ENCODE results near the gene NSRP1. TPM values are rescaled to one million over a fixed set of nuclear protein-coding genes. Genes with fewer than 3 reads are reported as not detected.

The NSRP1 gene
- total and polyA plus RNA-seq, 10 donors = 15.5 to 39.8 (median 27.9) TPM

DNA sequence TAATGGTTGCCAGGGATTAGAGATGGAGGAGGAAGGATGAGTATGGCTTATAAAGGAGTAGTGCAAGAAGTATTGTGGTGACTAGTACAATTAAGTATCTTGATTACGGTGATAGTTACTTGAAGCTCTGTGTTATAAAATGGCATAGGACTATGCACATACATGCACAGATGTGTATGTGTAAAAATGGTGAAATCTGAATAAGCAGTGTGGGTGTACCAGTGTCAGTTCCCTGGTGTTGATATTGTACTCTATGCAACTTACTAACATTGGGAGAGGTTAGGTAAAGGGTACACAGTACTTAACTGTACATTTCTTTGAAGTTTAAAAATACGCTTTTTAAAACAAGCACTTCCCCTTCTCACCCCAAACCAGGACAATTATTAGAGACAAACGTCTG, 48.5 kb downstream of the NSRP1 start:
- H3K4me1 ChIP-seq = peaks cover 0 to 20% (median 0%) of the 10 kb centered on the region in 6 donors
- H3K36me3 ChIP-seq = peaks cover 0 to 61% (median 8%) of the 10 kb centered on the region in 6 donors
- H3K27ac ChIP-seq = no peak overlapping the region
- peaks cover 0 to 7% (median 5%) of the 10 kb centered on the region in 8 donors for H3K9me3 ChIP-seq
- DNase-seq = no peak
- H3K27me3 ChIP-seq (replicated peaks in 1 of 7) = no peaks in the 10 kb centered on the region
- WGBS, 5 donors = 69 to 83% (median 78%) methylated on average over 3 of the region's 3 CpGs
- TF ChIP-seq, protein P1, sequence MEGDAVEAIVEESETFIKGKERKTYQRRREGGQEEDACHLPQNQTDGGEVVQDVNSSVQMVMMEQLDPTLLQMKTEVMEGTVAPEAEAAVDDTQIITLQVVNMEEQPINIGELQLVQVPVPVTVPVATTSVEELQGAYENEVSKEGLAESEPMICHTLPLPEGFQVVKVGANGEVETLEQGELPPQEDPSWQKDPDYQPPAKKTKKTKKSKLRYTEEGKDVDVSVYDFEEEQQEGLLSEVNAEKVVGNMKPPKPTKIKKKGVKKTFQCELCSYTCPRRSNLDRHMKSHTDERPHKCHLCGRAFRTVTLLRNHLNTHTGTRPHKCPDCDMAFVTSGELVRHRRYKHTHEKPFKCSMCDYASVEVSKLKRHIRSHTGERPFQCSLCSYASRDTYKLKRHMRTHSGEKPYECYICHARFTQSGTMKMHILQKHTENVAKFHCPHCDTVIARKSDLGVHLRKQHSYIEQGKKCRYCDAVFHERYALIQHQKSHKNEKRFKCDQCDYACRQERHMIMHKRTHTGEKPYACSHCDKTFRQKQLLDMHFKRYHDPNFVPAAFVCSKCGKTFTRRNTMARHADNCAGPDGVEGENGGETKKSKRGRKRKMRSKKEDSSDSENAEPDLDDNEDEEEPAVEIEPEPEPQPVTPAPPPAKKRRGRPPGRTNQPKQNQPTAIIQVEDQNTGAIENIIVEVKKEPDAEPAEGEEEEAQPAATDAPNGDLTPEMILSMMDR (IDR thresholded peaks at IDR 0.05 in 8 of 11, conservative IDR thresholded peaks at IDR 0.05 in 3 of 11) = no peak
- no peak for TF ChIP-seq POLR2AphosphoS5 (IDR thresholded peaks at IDR 0.05)
- TF ChIP-seq POLR2A (IDR thresholded peaks at IDR 0.05) = no peak
- intact Hi-C loops (cut with DNase I; ENCODE audit: low total_unique reads) = no loop called here
- no peak overlapping the region for H3K4me3 ChIP-seq

DNA sequence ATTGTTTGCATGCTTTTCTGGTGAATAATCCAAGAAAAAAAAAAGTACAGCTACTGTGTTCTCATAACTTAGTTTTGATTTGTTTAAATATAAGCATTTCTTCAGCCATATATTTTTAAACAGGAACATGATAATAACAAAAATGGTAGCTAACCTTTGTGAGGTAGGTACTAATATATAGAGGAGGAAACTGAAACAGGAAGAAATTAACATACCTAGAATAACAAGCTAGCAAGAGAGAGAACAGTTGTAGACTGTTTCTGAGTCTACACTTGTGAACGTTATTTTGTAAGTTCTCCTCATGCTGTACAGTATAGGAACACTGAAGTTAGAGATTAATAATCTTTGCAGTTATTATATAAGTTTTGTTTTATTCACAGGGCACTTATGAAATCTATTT, 49.3 kb downstream of the NSRP1 start:
- WGBS, 5 donors = 35 to 62% (median 55%) methylated on average over 1 of the region's 1 CpG
- H3K4me1 ChIP-seq = peaks cover 0 to 20% (median 0%) of the 10 kb centered on the region in 6 donors
- TF ChIP-seq POLR2AphosphoS5 (IDR thresholded peaks at IDR 0.05) (no peak), POLR2A (IDR thresholded peaks at IDR 0.05) (no peak)
- TF ChIP-seq, protein P1 (IDR thresholded peaks at IDR 0.05 in 8 of 11, conservative IDR thresholded peaks at IDR 0.05 in 3 of 11) = no peak
- peaks cover 0 to 58% (median 8%) of the 10 kb centered on the region in 6 donors for H3K36me3 ChIP-seq
- no peak overlapping the region for H3K27ac ChIP-seq
- no peak for DNase-seq
- H3K4me3 ChIP-seq = no peak overlapping the region
- intact Hi-C loops (cut with DNase I; ENCODE audit: low total_unique reads) = no loop called here
- no peaks in the 10 kb centered on the region for H3K9me3 ChIP-seq
- no peaks in the 10 kb centered on the region for H3K27me3 ChIP-seq (replicated peaks in 1 of 7)

- Histone ChIP-seq H3K4me3 (no peak overlapping the region), H3K4me1 (peaks cover 0 to 12% (median 0%) of the 10 kb centered on the region in 6 donors), H3K36me3 (peaks cover 2 to 61% (median 15%) of the 10 kb centered on the region in 6 donors), H3K9me3 (no peaks in the 10 kb centered on the region), H3K27ac (no peak overlapping the region), H3K27me3 (replicated peaks in 1 of 7) (no peaks in the 10 kb centered on the region)
- TF ChIP-seq POLR2AphosphoS5 (IDR thresholded peaks at IDR 0.05) (no peak), POLR2A (IDR thresholded peaks at IDR 0.05) (no peak)
- TF ChIP-seq, protein P1 (IDR thresholded peaks at IDR 0.05 in 8 of 11, conservative IDR thresholded peaks at IDR 0.05 in 3 of 11) = no peak
- no peak for DNase-seq
- intact Hi-C loops (cut with DNase I; ENCODE audit: low total_unique reads) = no loop called here
Observed at GRCh38 chr17:30170415-30170987, 53.9 kb downstream of the NSRP1 start.

- TF ChIP-seq POLR2AphosphoS5 (IDR thresholded peaks at IDR 0.05) = no peak
- TF ChIP-seq, protein P1 (IDR thresholded peaks at IDR 0.05 in 8 of 11, conservative IDR thresholded peaks at IDR 0.05 in 3 of 11) = no peak
- no peak for TF ChIP-seq POLR2A (IDR thresholded peaks at IDR 0.05)
- intact Hi-C loops (cut with DNase I; ENCODE audit: low total_unique reads) = no loop called here
- no peak for DNase-seq
- Histone ChIP-seq H3K36me3 (peaks cover 2 to 70% (median 19%) of the 10 kb centered on the region in 6 donors), H3K27me3 (replicated peaks in 1 of 7) (no peaks in the 10 kb centered on the region), H3K9me3 (no peaks in the 10 kb centered on the region), H3K4me1 (no peaks in the 10 kb centered on the region), H3K4me3 (no peak overlapping the region), H3K27ac (no peak overlapping the region)
- 94 to 100% (median 97%) methylated on average over 1 of the region's 1 CpG for WGBS, 5 donors
Observed at GRCh38 chr17:30172560-30172959, 55.9 kb downstream of the NSRP1 start.
